ENCODE measurements around the gene HNF1B. TPM values are rescaled to one million over a fixed set of nuclear protein-coding genes. Genes with fewer than 3 reads are reported as not detected.

HNF1B gene
- total RNA-seq, 2 donors from 2014 or later = not detected

- Histone ChIP-seq H3K4me3 (no peak overlapping the region), H3K27me3 (replicated peaks; ENCODE audit: insufficient read depth) (no peaks in the 10 kb centered on the region), H3K36me3 (no peaks in the 10 kb centered on the region), H3K27ac (no peak overlapping the region), H3K9me3 (no peaks in the 10 kb centered on the region), H3K4me1 (ENCODE audit: control insufficient read depth in 1 of 2, low read depth in 2 of 2) (no peaks in the 10 kb centered on the region)
- TF ChIP-seq, protein P1, sequence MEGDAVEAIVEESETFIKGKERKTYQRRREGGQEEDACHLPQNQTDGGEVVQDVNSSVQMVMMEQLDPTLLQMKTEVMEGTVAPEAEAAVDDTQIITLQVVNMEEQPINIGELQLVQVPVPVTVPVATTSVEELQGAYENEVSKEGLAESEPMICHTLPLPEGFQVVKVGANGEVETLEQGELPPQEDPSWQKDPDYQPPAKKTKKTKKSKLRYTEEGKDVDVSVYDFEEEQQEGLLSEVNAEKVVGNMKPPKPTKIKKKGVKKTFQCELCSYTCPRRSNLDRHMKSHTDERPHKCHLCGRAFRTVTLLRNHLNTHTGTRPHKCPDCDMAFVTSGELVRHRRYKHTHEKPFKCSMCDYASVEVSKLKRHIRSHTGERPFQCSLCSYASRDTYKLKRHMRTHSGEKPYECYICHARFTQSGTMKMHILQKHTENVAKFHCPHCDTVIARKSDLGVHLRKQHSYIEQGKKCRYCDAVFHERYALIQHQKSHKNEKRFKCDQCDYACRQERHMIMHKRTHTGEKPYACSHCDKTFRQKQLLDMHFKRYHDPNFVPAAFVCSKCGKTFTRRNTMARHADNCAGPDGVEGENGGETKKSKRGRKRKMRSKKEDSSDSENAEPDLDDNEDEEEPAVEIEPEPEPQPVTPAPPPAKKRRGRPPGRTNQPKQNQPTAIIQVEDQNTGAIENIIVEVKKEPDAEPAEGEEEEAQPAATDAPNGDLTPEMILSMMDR (IDR thresholded peaks at IDR 0.05) = no peak
- DNase-seq (ENCODE audit: low spot score) = no peak
- no peak for ATAC-seq (ENCODE audit: insufficient number of reproducible peaks, low FRiP score, low read depth)
These were observed 24.2 kb upstream of the HNF1B start for GRCh38 chr17:37769050-37769449.

- ATAC-seq (ENCODE audit: insufficient number of reproducible peaks, low FRiP score, low read depth) = no peak
- H3K27me3 ChIP-seq (replicated peaks; ENCODE audit: insufficient read depth) = no peaks in the 10 kb centered on the region
These were observed 23.6 kb upstream of the HNF1B start for GRCh38 chr17:37768438-37768837.

DNA sequence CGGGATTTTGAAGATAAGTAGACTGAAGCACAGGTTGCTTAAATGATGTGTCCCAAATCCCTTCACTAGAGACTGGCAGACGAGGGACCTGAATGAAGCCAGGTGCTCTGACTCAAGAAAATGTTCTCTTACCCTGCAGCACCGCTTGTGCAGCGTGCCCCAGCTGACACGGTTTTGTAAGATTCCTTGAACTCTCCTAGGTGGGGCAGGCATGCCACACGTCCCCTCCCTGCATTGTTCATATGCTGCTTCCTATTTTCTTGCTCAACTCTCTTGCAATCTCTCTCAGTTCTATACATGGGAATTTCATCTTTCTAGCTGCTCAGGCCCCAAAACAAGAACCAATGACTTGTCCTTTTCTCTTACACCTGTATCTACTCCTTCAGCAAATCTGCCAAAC, 22.1 kb upstream of the HNF1B start:
- Histone ChIP-seq H3K36me3 (no peaks in the 10 kb centered on the region), H3K4me3 (no peak overlapping the region), H3K4me1 (ENCODE audit: control insufficient read depth in 1 of 2, low read depth in 2 of 2) (no peaks in the 10 kb centered on the region), H3K9me3 (no peaks in the 10 kb centered on the region), H3K27me3 (replicated peaks; ENCODE audit: insufficient read depth) (no peaks in the 10 kb centered on the region), H3K27ac (no peak overlapping the region)
- TF ChIP-seq, protein P1 (IDR thresholded peaks at IDR 0.05) = no peak
- DNase-seq (ENCODE audit: low spot score) (no peak), ATAC-seq (ENCODE audit: insufficient number of reproducible peaks, low FRiP score, low read depth) (no peak)

More at GRCh38 chr17:37768438-37768837, 23.6 kb upstream of the HNF1B start:
- TF ChIP-seq, protein P1 (IDR thresholded peaks at IDR 0.05) = no peak
- no peaks in the 10 kb centered on the region for H3K36me3 ChIP-seq
- H3K9me3 ChIP-seq = no peaks in the 10 kb centered on the region
- no peak overlapping the region for H3K4me3 ChIP-seq
- no peaks in the 10 kb centered on the region for H3K4me1 ChIP-seq (ENCODE audit: control insufficient read depth in 1 of 2, low read depth in 2 of 2)
- no peak for DNase-seq (ENCODE audit: low spot score)
- no peak overlapping the region for H3K27ac ChIP-seq

GRCh38 chr17:37764383-37764782, 19.5 kb upstream of the HNF1B start:
- Histone ChIP-seq H3K4me1 (ENCODE audit: control insufficient read depth in 1 of 2, low read depth in 2 of 2) (no peaks in the 10 kb centered on the region), H3K4me3 (no peak overlapping the region), H3K27ac (no peak overlapping the region), H3K36me3 (no peaks in the 10 kb centered on the region), H3K9me3 (no peaks in the 10 kb centered on the region), H3K27me3 (replicated peaks; ENCODE audit: insufficient read depth) (no peaks in the 10 kb centered on the region)
- TF ChIP-seq, protein P1 (IDR thresholded peaks at IDR 0.05) = no peak
- DNase-seq (ENCODE audit: low spot score) (no peak), ATAC-seq (ENCODE audit: insufficient number of reproducible peaks, low FRiP score, low read depth) (no peak)

GRCh38 chr17:37762666-37763065, 17.8 kb upstream of the HNF1B start:
- no peaks in the 10 kb centered on the region for H3K9me3 ChIP-seq
- H3K27ac ChIP-seq = no peak overlapping the region
- no peaks in the 10 kb centered on the region for H3K4me1 ChIP-seq (ENCODE audit: control insufficient read depth in 1 of 2, low read depth in 2 of 2)
- ATAC-seq (ENCODE audit: insufficient number of reproducible peaks, low FRiP score, low read depth) (no peak), DNase-seq (ENCODE audit: low spot score) (no peak)
- TF ChIP-seq, protein P1 (IDR thresholded peaks at IDR 0.05) = no peak
- H3K36me3 ChIP-seq = no peaks in the 10 kb centered on the region
- H3K27me3 ChIP-seq (replicated peaks; ENCODE audit: insufficient read depth) = no peaks in the 10 kb centered on the region
- H3K4me3 ChIP-seq = no peak overlapping the region
